Endothelial cell of umbilical vein (primary cell): ENCODE measurements around the gene KYNU. TPM values are rescaled to one million over a fixed set of nuclear protein-coding genes. Genes with fewer than 3 reads are reported as not detected.

Experiments used
- BruUV-seq: library from RNA; stranded (reverse); fragments of 400-500 nt; replicated peaks from 2 replicates; lab custom pipeline; 2021; lab: Mats Ljungman, UMichigan
- CTCF ChIA-PET: fragments of 300-600, 350-600 bp; sonication (Branson Sonifier 250); formaldehyde crosslinking; loops from one replicate; lab custom pipeline; 2021; ENCODE audit warnings: antibody characterized with exemption, inconsistent platforms; lab: Charles Lee
- POLR2A ChIA-PET: fragments of 300-600, 350-600 bp; sonication (Branson Sonifier 250); formaldehyde crosslinking; loops from one replicate; lab custom pipeline; 2021; ENCODE audit warnings: antibody characterized with exemption, inconsistent platforms; lab: Charles Lee
- DNase-seq: peaks from one replicate; pipeline ENCODE4 v3.0.0-alpha.2; 2011; ENCODE audit warnings: low read depth, low spot score
- FAIRE-seq: peaks from 2 replicates; lab custom pipeline; 2011; peaks lifted over from hg19 to GRCh38; lab: Jason Lieb, UNC
- H2AFZ ChIP-seq: 2 replicates; pipeline ENCODE4 v1.6.0; 2012; ENCODE audit warnings: low read depth, low read length, control low read depth, inconsistent platforms
- H3K27ac ChIP-seq: 2 replicates; pipeline ENCODE4 v1.5.1; 2011; ENCODE audit warnings: low read depth, mild to moderate bottlenecking, control low read depth, low read length, moderate library complexity; ENCODE audit not compliant: insufficient read depth
- H3K27me3 ChIP-seq, 2 experiments: 2 replicates each; pipeline versions ENCODE4 v1.6.0 to v1.6.1; 2011; ENCODE audit warnings: low read length in 2 of 2, mixed read lengths in 1 of 2; ENCODE audit not compliant: control insufficient read depth in 2 of 2, insufficient read depth in 2 of 2
- H3K36me3 ChIP-seq, 2 experiments: 2 replicates in 1 of 2; 3 replicates in 1 of 2; pipeline ENCODE4 v1.5.1; 2011; ENCODE audit warnings: low read length in 2 of 2, mild to moderate bottlenecking in 1 of 2, moderate library complexity in 1 of 2; ENCODE audit not compliant: control insufficient read depth in 2 of 2, insufficient read depth in 2 of 2; ENCODE audit errors: extremely low read depth in 1 of 2
- H3K4me1 ChIP-seq: 3 replicates; pipeline ENCODE4 v1.5.1; 2011; ENCODE audit warnings: mild to moderate bottlenecking, low read length; ENCODE audit not compliant: control insufficient read depth, insufficient read depth; ENCODE audit errors: extremely low read depth
- H3K4me2 ChIP-seq: 2 replicates; pipeline ENCODE4 v1.6.1; 2011; ENCODE audit warnings: low read length, control low read depth, mixed read lengths; ENCODE audit not compliant: insufficient read depth
- H3K4me3 ChIP-seq, 3 experiments: fragments of 200-600 bp in 1 of 3; sonication (generic), shearing (Covaris generic) in 1 of 3; replicated peaks in 1 of 3; 2 replicates each; pipeline ENCODE4 v1.5.1; 2011 to 2016; ENCODE audit warnings: control low read depth in 3 of 3, low read length in 3 of 3, mild to moderate bottlenecking in 2 of 3, inconsistent platforms in 1 of 3, low read depth in 1 of 3, moderate library complexity in 1 of 3; ENCODE audit not compliant: insufficient read depth in 1 of 3
- H3K79me2 ChIP-seq: 2 replicates; pipeline ENCODE4 v1.6.0; 2012; ENCODE audit warnings: low read length, inconsistent platforms; ENCODE audit not compliant: control insufficient read depth, insufficient read depth
- H3K9ac ChIP-seq: replicated peaks from 2 replicates; pipeline ENCODE3; 2011; ENCODE audit warnings: low read length, control low read depth; ENCODE audit not compliant: insufficient read depth; ENCODE audit errors: extremely low read depth
- H3K9me1 ChIP-seq: replicated peaks from 3 replicates; pipeline ENCODE4 v1.6.0; 2011; ENCODE audit warnings: mild to moderate bottlenecking, low read length; ENCODE audit not compliant: control insufficient read depth, insufficient read depth; ENCODE audit errors: extremely low read depth
- H3K9me3 ChIP-seq: replicated peaks from 2 replicates; pipeline ENCODE4 v1.5.1; 2012; ENCODE audit warnings: low read length, inconsistent platforms; ENCODE audit not compliant: control insufficient read depth, insufficient read depth
- H4K20me1 ChIP-seq: replicated peaks from 2 replicates; pipeline ENCODE3; 2011; ENCODE audit warnings: mild to moderate bottlenecking, low read length; ENCODE audit not compliant: control insufficient read depth, insufficient read depth; ENCODE audit errors: extremely low read depth
- CTCF ChIP-seq, 2 donors: IDR thresholded peaks; 1 replicate in 1 of 2; 2 replicates in 1 of 2; pipeline ENCODE4 v1.5.1; 2011; ENCODE audit warnings: low read length in 2 of 2, mild to moderate bottlenecking in 2 of 2, moderate library complexity in 2 of 2, control low read depth in 1 of 2, inconsistent platforms in 1 of 2, low read depth in 1 of 2; ENCODE audit not compliant: insufficient read depth in 1 of 2; ENCODE audit errors: extremely low read depth in 1 of 2
- EZH2 ChIP-seq: IDR thresholded peaks from 2 replicates; pipeline ENCODE4 v1.6.1; 2012; ENCODE audit warnings: borderline replicate concordance, low read depth, mild to moderate bottlenecking, moderate library complexity, low read length, inconsistent platforms; ENCODE audit not compliant: severe bottlenecking
- FOS ChIP-seq: IDR thresholded peaks from 2 replicates; pipeline ENCODE4 v1.6.1; 2011; ENCODE audit warnings: mild to moderate bottlenecking, low read length, moderate library complexity, borderline replicate concordance; ENCODE audit not compliant: insufficient read depth
- GATA2 ChIP-seq: IDR thresholded peaks from 2 replicates; pipeline ENCODE4 v1.7.0; 2011; ENCODE audit warnings: low read depth, mild to moderate bottlenecking, moderate library complexity, mixed read lengths, low read length; ENCODE audit not compliant: insufficient read length, insufficient read depth
- JUN ChIP-seq: IDR thresholded peaks from 2 replicates; pipeline ENCODE4 v1.6.1; 2011; ENCODE audit warnings: borderline replicate concordance, low read depth; ENCODE audit not compliant: insufficient read length, insufficient read depth
- MAX ChIP-seq: IDR thresholded peaks from 2 replicates; pipeline ENCODE4 v1.6.1; 2011; ENCODE audit not compliant: insufficient read depth, insufficient read length
- MYC ChIP-seq: IDR thresholded peaks from one replicate; pipeline ENCODE4 v1.6.1; 2011; ENCODE audit warnings: mild to moderate bottlenecking, low read depth, low read length
- POLR2A ChIP-seq: IDR thresholded peaks from 2 replicates; pipeline ENCODE4 v1.6.1; 2012; ENCODE audit warnings: low read depth, mild to moderate bottlenecking, control low read depth, low read length
- POLR2AphosphoS5 ChIP-seq: IDR thresholded peaks from 2 replicates; pipeline ENCODE4 v1.6.1; 2012; ENCODE audit warnings: low read depth, mild to moderate bottlenecking, control low read depth, low read length, moderate library complexity; ENCODE audit not compliant: insufficient read depth
- dilution Hi-C: fragments of 300-500 bp; cut with MboI; formaldehyde crosslinking; loops from one replicate; pipeline ENCODE4 v1.15.0; 2019; ENCODE audit warnings: low sequenced_read_pairs; ENCODE audit not compliant: extremely low pct_ligation_motif_present
- intact Hi-C: fragments of 100-400 bp; cut with micrococcal nuclease; formaldehyde crosslinking; loops from one replicate; pipeline ENCODE4 v1.10.0; 2022
- polyA plus RNA-seq, 4 experiments: library from polyadenylated mRNA; depleted of rRNA in 3 of 4; stranded (reverse) in 3 of 4; unstranded in 1 of 4; fragments of >200 nt; gene quantifications; 2 replicates each; pipeline versions ENCODE4 v1.2.1 to v1.2.3, GENCODE V29; 2011 to 2012; ENCODE audit warnings: missing spikeins in 1 of 4
- total RNA-seq: library from RNA; stranded (reverse); gene quantifications from 2 replicates; pipeline ENCODE4 v1.2.3, GENCODE V29; 2021

Gene KYNU
- total and polyA plus RNA-seq, 2 donors (not counting 3 experiments of a cell fraction or from before 2014, with no cell fraction given) = 0.04 TPM; not detected in 1

- H3K4me3 ChIP-seq = no peak overlapping the region
- no peak overlapping the region for H2AFZ ChIP-seq
- peaks cover 2 to 8% of the 10 kb centered on the region in 2 experiments for H3K27me3 ChIP-seq
- ChIA-PET CTCF (interaction anchor here (0.8 to 2.5 kb wide), 4 partner anchors 9 to 310 kb away, joined by 3 to 9 read pairs (median 4); no protein-coding TSS in a partner anchor), POLR2A (no interaction called here)
- FAIRE-seq (no peak), DNase-seq (no peak)
- H3K4me1 ChIP-seq = no peaks in the 10 kb centered on the region
- no peaks in the 10 kb centered on the region for H3K9me3 ChIP-seq
- no peaks in the 10 kb centered on the region for H3K36me3 ChIP-seq
- dilution Hi-C loops (no loop called here), intact Hi-C loops (no loop called here)
- no peak overlapping the region for H3K9ac ChIP-seq
- H3K9me1 ChIP-seq = no peaks in the 10 kb centered on the region
- no peaks in the 10 kb centered on the region for H3K79me2 ChIP-seq
- no TSS peak for BruUV-seq
- TF ChIP-seq POLR2AphosphoS5 (no peak), FOS (no peak), MYC (no peak), CTCF (IDR thresholded peaks at IDR 0.05; ENCODE audit: extremely low read depth in 1 of 2, insufficient read depth in 1 of 2, low read depth in 1 of 2, low read length in 2 of 2) (no peak), JUN (no peak), POLR2A (no peak), EZH2 (no peak), MAX (no peak), GATA2 (no peak)
- no peak overlapping the region for H3K27ac ChIP-seq
- H3K4me2 ChIP-seq = no peak overlapping the region
- no peaks in the 10 kb centered on the region for H4K20me1 ChIP-seq
These were observed 116.3 kb downstream of the KYNU start for GRCh38 chr2:142993771-142994170.
